ENCODE data around the gene NTSR1.

NTSR1 gene

DNA sequence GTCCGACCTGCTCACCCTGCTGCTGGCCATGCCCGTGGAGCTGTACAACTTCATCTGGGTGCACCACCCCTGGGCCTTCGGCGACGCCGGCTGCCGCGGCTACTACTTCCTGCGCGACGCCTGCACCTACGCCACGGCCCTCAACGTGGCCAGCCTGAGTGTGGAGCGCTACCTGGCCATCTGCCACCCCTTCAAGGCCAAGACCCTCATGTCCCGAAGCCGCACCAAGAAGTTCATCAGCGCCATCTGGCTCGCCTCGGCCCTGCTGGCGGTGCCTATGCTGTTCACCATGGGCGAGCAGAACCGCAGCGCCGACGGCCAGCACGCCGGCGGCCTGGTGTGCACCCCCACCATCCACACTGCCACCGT lies 885 bp downstream of the NTSR1 start:
- Histone ChIP-seq H3K4me3 (replicated peaks; ENCODE audit: insufficient read depth, low read length) (peak overlapping the region; percentile 69), H3K27ac (replicated peaks) (no peak overlapping the region), H3K27me3 (ENCODE audit: insufficient read depth, poor library complexity, severe bottlenecking) (no peaks in the 10 kb centered on the region)
- no peak for DNase-seq (ENCODE audit: low read depth in 1 of 2, low spot score in 1 of 2)
- TF ChIP-seq SPI1 (IDR thresholded peaks at IDR 0.05; ENCODE audit: borderline replicate concordance, low read depth) (no peak), CTCF (IDR thresholded peaks at IDR 0.05; ENCODE audit: insufficient read depth, low read length) (no peak), GABPA (IDR thresholded peaks at IDR 0.05; ENCODE audit: low read depth) (no peak), POLR2AphosphoS5 (IDR thresholded peaks at IDR 0.05; ENCODE audit: low read depth) (no peak)
- TF ChIP-seq, protein P1, sequence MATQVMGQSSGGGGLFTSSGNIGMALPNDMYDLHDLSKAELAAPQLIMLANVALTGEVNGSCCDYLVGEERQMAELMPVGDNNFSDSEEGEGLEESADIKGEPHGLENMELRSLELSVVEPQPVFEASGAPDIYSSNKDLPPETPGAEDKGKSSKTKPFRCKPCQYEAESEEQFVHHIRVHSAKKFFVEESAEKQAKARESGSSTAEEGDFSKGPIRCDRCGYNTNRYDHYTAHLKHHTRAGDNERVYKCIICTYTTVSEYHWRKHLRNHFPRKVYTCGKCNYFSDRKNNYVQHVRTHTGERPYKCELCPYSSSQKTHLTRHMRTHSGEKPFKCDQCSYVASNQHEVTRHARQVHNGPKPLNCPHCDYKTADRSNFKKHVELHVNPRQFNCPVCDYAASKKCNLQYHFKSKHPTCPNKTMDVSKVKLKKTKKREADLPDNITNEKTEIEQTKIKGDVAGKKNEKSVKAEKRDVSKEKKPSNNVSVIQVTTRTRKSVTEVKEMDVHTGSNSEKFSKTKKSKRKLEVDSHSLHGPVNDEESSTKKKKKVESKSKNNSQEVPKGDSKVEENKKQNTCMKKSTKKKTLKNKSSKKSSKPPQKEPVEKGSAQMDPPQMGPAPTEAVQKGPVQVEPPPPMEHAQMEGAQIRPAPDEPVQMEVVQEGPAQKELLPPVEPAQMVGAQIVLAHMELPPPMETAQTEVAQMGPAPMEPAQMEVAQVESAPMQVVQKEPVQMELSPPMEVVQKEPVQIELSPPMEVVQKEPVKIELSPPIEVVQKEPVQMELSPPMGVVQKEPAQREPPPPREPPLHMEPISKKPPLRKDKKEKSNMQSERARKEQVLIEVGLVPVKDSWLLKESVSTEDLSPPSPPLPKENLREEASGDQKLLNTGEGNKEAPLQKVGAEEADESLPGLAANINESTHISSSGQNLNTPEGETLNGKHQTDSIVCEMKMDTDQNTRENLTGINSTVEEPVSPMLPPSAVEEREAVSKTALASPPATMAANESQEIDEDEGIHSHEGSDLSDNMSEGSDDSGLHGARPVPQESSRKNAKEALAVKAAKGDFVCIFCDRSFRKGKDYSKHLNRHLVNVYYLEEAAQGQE (IDR thresholded peaks at IDR 0.05; ENCODE audit: insufficient replicate concordance, low read depth), result no peak

DNA sequence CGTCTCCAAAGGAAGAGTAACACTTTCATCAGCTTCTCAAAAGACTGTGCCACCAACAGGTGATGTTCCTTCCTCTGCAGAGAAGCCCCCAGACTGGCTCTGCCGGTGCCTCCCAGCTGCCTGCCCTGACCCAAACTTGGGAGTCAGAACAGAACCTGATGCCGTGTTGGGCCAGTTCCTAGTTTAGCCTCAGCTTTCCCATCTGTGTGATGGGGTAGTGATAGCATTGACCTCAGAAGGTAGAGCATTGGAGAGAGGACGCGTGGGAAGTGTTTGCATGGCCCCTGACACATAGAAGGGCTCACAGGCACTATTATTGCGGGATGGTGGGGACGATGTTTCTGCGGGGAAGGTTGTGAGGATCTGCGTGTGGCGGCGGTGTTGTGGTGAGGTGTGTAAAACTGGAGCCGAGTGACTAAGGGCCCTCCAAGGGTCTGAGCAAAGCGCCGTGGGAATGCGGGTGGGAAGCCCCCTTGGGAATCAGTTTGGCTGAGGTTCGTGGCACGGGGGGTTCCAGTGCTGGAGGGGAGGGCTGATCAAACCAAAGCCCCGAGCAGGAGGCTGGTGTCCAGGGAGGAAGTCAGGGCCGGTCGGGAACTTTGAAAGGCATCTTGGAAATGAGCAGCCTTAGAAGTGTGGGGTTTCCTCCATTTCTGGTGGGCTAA lies 1.7 kb downstream of the NTSR1 start:
- H3K27me3 ChIP-seq (ENCODE audit: insufficient read depth, poor library complexity, severe bottlenecking), result no peaks in the 10 kb centered on the region
- peak overlapping the region; percentile 69 for H3K4me3 ChIP-seq (replicated peaks; ENCODE audit: insufficient read depth, low read length)
- TF ChIP-seq CTCF (IDR thresholded peaks at IDR 0.05; ENCODE audit: insufficient read depth, low read length) (no peak), GABPA (IDR thresholded peaks at IDR 0.05; ENCODE audit: low read depth) (no peak), SPI1 (IDR thresholded peaks at IDR 0.05; ENCODE audit: borderline replicate concordance, low read depth) (no peak), POLR2AphosphoS5 (IDR thresholded peaks at IDR 0.05; ENCODE audit: low read depth) (no peak)
- TF ChIP-seq, protein P1 (IDR thresholded peaks at IDR 0.05; ENCODE audit: insufficient replicate concordance, low read depth), result no peak
- H3K27ac ChIP-seq (replicated peaks), result no peak overlapping the region
- no peak for DNase-seq (ENCODE audit: low read depth in 1 of 2, low spot score in 1 of 2)

- peak; percentile 66 to 85 for DNase-seq (ENCODE audit: low read depth in 1 of 2, low spot score in 1 of 2)
- no peaks in the 10 kb centered on the region for H3K27me3 ChIP-seq (ENCODE audit: insufficient read depth, poor library complexity, severe bottlenecking)
- H3K4me3 ChIP-seq (replicated peaks; ENCODE audit: insufficient read depth, low read length), result peak overlapping the region; percentile 69
Observed at GRCh38 chr20:62710886-62711702, 2.5 kb downstream of the NTSR1 start.

More at GRCh38 chr20:62710886-62711702, 2.5 kb downstream of the NTSR1 start:
- H3K27ac ChIP-seq (replicated peaks), result no peak overlapping the region
- TF ChIP-seq, protein P1 (IDR thresholded peaks at IDR 0.05; ENCODE audit: insufficient replicate concordance, low read depth), result no peak
- TF ChIP-seq GABPA (IDR thresholded peaks at IDR 0.05; ENCODE audit: low read depth), result no peak
- TF ChIP-seq CTCF (IDR thresholded peaks at IDR 0.05; ENCODE audit: insufficient read depth, low read length), result no peak
- TF ChIP-seq SPI1 (IDR thresholded peaks at IDR 0.05; ENCODE audit: borderline replicate concordance, low read depth), result no peak
- TF ChIP-seq POLR2AphosphoS5 (IDR thresholded peaks at IDR 0.05; ENCODE audit: low read depth), result no peak
